HepG2 (cell line): Measurements from ENCODE around the gene PPP2R5C. TPM values are rescaled to one million over a fixed set of nuclear protein-coding genes. Genes with fewer than 3 reads are reported as not detected.

Experiments
- ATAC-seq: fragments of 200-7000 bp; cut with Tn5 transposase; 3 replicates; pipeline ENCODE4 v1.9.1; 2020; ENCODE audit warnings: mild to moderate bottlenecking, moderate library complexity
- BruUV-seq: library from RNA; stranded (reverse); fragments of 400-500 nt; replicated peaks from 2 replicates; lab custom pipeline; 2021; lab: Mats Ljungman, UMichigan
- CTCF ChIA-PET: fragments of 300-600 bp; formaldehyde crosslinking; extraction: SDS; loops from one replicate; lab custom pipeline; 2021; ENCODE audit warnings: low total read pairs, inconsistent platforms, low intra/inter-chr PET ratio; lab: Yijun Ruan, JAX
- POLR2A ChIA-PET: fragments of 350-600 bp; sonication (Branson Sonifier 250); formaldehyde crosslinking; loops from one replicate; lab custom pipeline; 2020; ENCODE audit warnings: antibody characterized with exemption, inconsistent platforms; lab: Yijun Ruan, JAX
- DNase-seq: peaks from one replicate; pipeline ENCODE4 v3.0.0-alpha.2; 2015; ENCODE audit warnings: low spot score
- FAIRE-seq: peaks from 3 replicates; lab custom pipeline; 2011; peaks lifted over from hg19 to GRCh38; lab: Jason Lieb, UNC
- H2AFZ ChIP-seq: one replicate; pipeline ENCODE4 v1.6.1; 2011; ENCODE audit warnings: low read length, inconsistent platforms
- H3K27ac ChIP-seq: fragments of 300-600 bp; 3 replicates; pipeline ENCODE4 v1.8.0; 2011; ENCODE audit warnings: mixed run types, mild to moderate bottlenecking, mixed read lengths, low read length, inconsistent platforms; ENCODE audit not compliant: insufficient read depth; ENCODE audit errors: extremely low read length
- H3K27me3 ChIP-seq, 2 experiments: fragments of 200-600 bp in 1 of 2; 2 replicates in 1 of 2; 3 replicates in 1 of 2; pipeline versions ENCODE4 v1.6.0 to v1.8.0; 2011; ENCODE audit warnings: low read length in 2 of 2, mild to moderate bottlenecking in 2 of 2, moderate library complexity in 2 of 2, inconsistent platforms in 1 of 2; ENCODE audit not compliant: insufficient read depth in 2 of 2, control insufficient read depth in 1 of 2
- H3K36me3 ChIP-seq, 2 experiments: fragments of 200-600 bp in 1 of 2; replicated peaks in 1 of 2; 2 replicates in 1 of 2; 3 replicates in 1 of 2; pipeline versions ENCODE4 v1.5.1 to v1.8.0; 2011; ENCODE audit warnings: low read length in 2 of 2, inconsistent platforms in 1 of 2; ENCODE audit not compliant: insufficient read depth in 2 of 2, control insufficient read depth in 1 of 2
- H3K4me1 ChIP-seq: 2 replicates; pipeline ENCODE4 v1.5.1; 2012; ENCODE audit warnings: low read length, inconsistent platforms; ENCODE audit not compliant: insufficient read depth
- H3K4me2 ChIP-seq: 2 replicates; pipeline ENCODE4 v1.6.0; 2011; ENCODE audit warnings: low read depth, low read length, inconsistent platforms
- H3K4me3 ChIP-seq, 3 experiments: fragments of 200-600 bp in 1 of 3; sonication (generic), shearing (Covaris generic) in 1 of 3; replicated peaks in 1 of 3; 2 replicates each; pipeline ENCODE4 v1.5.1; 2011 to 2016; ENCODE audit warnings: low read length in 3 of 3, inconsistent platforms in 2 of 3, low read depth in 2 of 3, mild to moderate bottlenecking in 2 of 3, control low read depth in 1 of 3, mixed read lengths in 1 of 3; ENCODE audit not compliant: insufficient read depth in 1 of 3
- H3K79me2 ChIP-seq: one replicate; pipeline ENCODE4 v1.6.1; 2011; ENCODE audit warnings: low read length, inconsistent platforms; ENCODE audit not compliant: insufficient read depth
- H3K9ac ChIP-seq: 2 replicates; pipeline ENCODE4 v1.6.0; 2011; ENCODE audit warnings: mild to moderate bottlenecking, low read depth, low read length, inconsistent platforms; ENCODE audit not compliant: insufficient read depth
- H3K9me3 ChIP-seq: 2 replicates; pipeline ENCODE4 v1.5.1; 2012; ENCODE audit warnings: mild to moderate bottlenecking, low read length
- H4K20me1 ChIP-seq: 2 replicates; pipeline ENCODE4 v1.6.0; 2011; ENCODE audit warnings: inconsistent platforms, mild to moderate bottlenecking, low read length, moderate library complexity; ENCODE audit not compliant: insufficient read depth
- AHR ChIP-seq: IDR thresholded peaks from 2 replicates; pipeline ENCODE4 v1.6.1; 2018; ENCODE audit warnings: missing genetic modification reagents, missing compliant biosample characterization
- BORCS8-MEF2B ChIP-seq: sonication (generic); formaldehyde crosslinking; IDR thresholded peaks from 2 replicates; pipeline ENCODE4 v1.8.0; 2022; ENCODE audit warnings: mild to moderate bottlenecking, missing genetic modification reagents
- EHMT2 ChIP-seq: fragments of 200-600 bp; sonication (generic); IDR thresholded peaks from 2 replicates; pipeline ENCODE4 v1.7.0; 2017; ENCODE audit warnings: antibody characterized with exemption, low read depth, low read length, borderline replicate concordance
- GTF3A ChIP-seq: sonication (generic); formaldehyde crosslinking; conservative IDR thresholded peaks from 2 replicates; pipeline ENCODE4 v1.4.0; 2020; ENCODE audit warnings: mild to moderate bottlenecking, missing genetic modification reagents
- HNF1B ChIP-seq: sonication (generic); formaldehyde crosslinking; IDR thresholded peaks from 2 replicates; pipeline ENCODE4 v1.5.1; 2020; ENCODE audit warnings: mild to moderate bottlenecking, moderate library complexity, missing genetic modification reagents
- HOXA3 ChIP-seq: sonication (generic); formaldehyde crosslinking; IDR thresholded peaks from 2 replicates; pipeline ENCODE4 v1.5.0; 2020; ENCODE audit warnings: missing genetic modification reagents
- TEAD2 ChIP-seq: sonication (generic); formaldehyde crosslinking; IDR thresholded peaks from 2 replicates; pipeline ENCODE4 v1.9.0; 2021; ENCODE audit warnings: missing genetic modification reagents
- TRIM24 ChIP-seq: sonication (generic); formaldehyde crosslinking; IDR thresholded peaks from 2 replicates; pipeline ENCODE4 v1.8.0; 2022; ENCODE audit warnings: mild to moderate bottlenecking, missing genetic modification reagents
- ZBTB38 ChIP-seq: sonication (generic); formaldehyde crosslinking; IDR thresholded peaks from 2 replicates; pipeline ENCODE4 v1.5.1; 2020; ENCODE audit warnings: mild to moderate bottlenecking, missing genetic modification reagents
- ZNF331 ChIP-seq: sonication (generic); formaldehyde crosslinking; IDR thresholded peaks from 2 replicates; pipeline ENCODE4 v1.4.0; 2020; ENCODE audit warnings: missing genetic modification reagents
- ZNF33A ChIP-seq: sonication (generic); formaldehyde crosslinking; IDR thresholded peaks from 2 replicates; pipeline ENCODE4 v1.5.1; 2020; ENCODE audit warnings: missing genetic modification reagents, mild to moderate bottlenecking, moderate library complexity, borderline replicate concordance
- ZNF446 ChIP-seq: sonication (generic); formaldehyde crosslinking; IDR thresholded peaks from 2 replicates; pipeline ENCODE4 v1.5.0; 2020; ENCODE audit warnings: mild to moderate bottlenecking, missing genetic modification reagents
- WGBS: methylation state at CpG from one replicate; pipeline ENCODE4 v1.1.6; 2017; ENCODE audit warnings: low lambda C conversion rate; 5-methylcytosine and 5-hydroxymethylcytosine counted together
- in situ Hi-C: cut with HindIII; loops from 2 replicates; pipeline ENCODE4 v1.10.0; 2017; ENCODE audit warnings: low pct_unique_long_range_greater_than_20kb; ENCODE audit not compliant: extremely low pct_ligation_motif_present
- intact Hi-C: fragments of 100-400 bp; cut with micrococcal nuclease; formaldehyde crosslinking; loops from one replicate; pipeline ENCODE4 v1.10.0; 2022; ENCODE audit not compliant: unreplicated experiment
- polyA plus RNA-seq, 8 experiments: library from polyadenylated mRNA; depleted of rRNA in 3 of 8; stranded (reverse) in 7 of 8; unstranded in 1 of 8; fragments of >200 nt; fragmentation: Illumina TruSeq in 4 of 8; extraction: Trizol in 4 of 8; gene quantifications; 2 replicates each; pipeline versions ENCODE4 v1.2.1 to v1.2.3, GENCODE V29; 2011 to 2016; ENCODE audit warnings: low read depth in 4 of 8, missing spikeins in 1 of 8, mixed read lengths in 1 of 8; ENCODE audit not compliant: insufficient read depth in 1 of 8
- total RNA-seq, 5 experiments: library from RNA; depleted of rRNA; stranded (reverse); fragments of >200 nt; fragmentation: Illumina TruSeq; extraction: Trizol; gene quantifications; 2 replicates each; pipeline ENCODE4 v1.2.3, GENCODE V29; 2016; ENCODE audit warnings: low read depth in 1 of 5
- TF ChIP-seq, protein P1 (sequence below): sonication (generic); formaldehyde crosslinking; IDR thresholded peaks from 2 replicates; pipeline ENCODE4 v1.5.0; 2020; ENCODE audit warnings: missing genetic modification reagents

The PPP2R5C gene
- total and polyA plus RNA-seq, 2 of the 13 experiments (the other 11 are each of a cell fraction or from before 2014, with no cell fraction given): 74.3 to 78.5 TPM

DNA sequence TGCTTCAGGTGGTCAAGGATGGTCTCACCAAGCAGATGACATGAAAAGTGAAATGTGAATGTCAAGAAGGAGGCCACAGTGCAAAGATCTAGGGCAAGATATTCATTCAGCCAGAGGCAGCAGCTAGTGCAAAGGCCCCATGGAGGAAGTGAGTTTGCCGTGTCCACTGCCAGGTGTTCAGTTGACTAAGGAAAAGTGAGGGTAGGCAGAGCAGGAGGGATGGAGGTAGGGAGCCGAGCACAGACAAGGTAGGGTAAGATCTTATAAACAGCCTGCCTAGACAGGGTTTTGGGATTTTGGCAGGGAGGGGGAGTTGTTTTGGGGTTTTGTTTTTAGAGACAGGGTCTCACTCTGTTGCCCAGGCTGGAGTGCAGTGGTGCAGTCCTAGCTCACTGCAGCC lies 11.9 kb downstream of the PPP2R5C start:
- H3K9me3 ChIP-seq: no peaks in the 10 kb centered on the region
- WGBS: 75% methylated on average over 2 of the region's 2 CpGs
- no TSS peak for BruUV-seq
- no peak overlapping the region for H2AFZ ChIP-seq
- H3K4me3 ChIP-seq: no peak overlapping the region
- FAIRE-seq (no peak), DNase-seq (no peak), ATAC-seq (no peak)
- peaks cover 15% of the 10 kb centered on the region for H3K4me1 ChIP-seq
- ChIA-PET POLR2A (no interaction called here), CTCF (no interaction called here)
- no peaks in the 10 kb centered on the region for H3K79me2 ChIP-seq
- H3K4me2 ChIP-seq: no peak overlapping the region
- H3K27ac ChIP-seq: no peak overlapping the region
- no peaks in the 10 kb centered on the region for H3K27me3 ChIP-seq
- H3K9ac ChIP-seq: no peak overlapping the region
- in situ Hi-C loops (no loop called here), intact Hi-C loops (loop anchor here (5.0 kb wide), 1 partner anchor 34 kb away; no protein-coding TSS in a partner anchor)
- H3K36me3 ChIP-seq: no peaks in the 10 kb centered on the region
- 0 out of 2 replicates have a peak, but pooled peaks cover 8% of the 10 kb centered on the region for H4K20me1 ChIP-seq
- no peak for TF ChIP-seq ZNF446 (CRISPR knock-in tag)
- no peak for TF ChIP-seq EHMT2
- TF ChIP-seq, protein P1, sequence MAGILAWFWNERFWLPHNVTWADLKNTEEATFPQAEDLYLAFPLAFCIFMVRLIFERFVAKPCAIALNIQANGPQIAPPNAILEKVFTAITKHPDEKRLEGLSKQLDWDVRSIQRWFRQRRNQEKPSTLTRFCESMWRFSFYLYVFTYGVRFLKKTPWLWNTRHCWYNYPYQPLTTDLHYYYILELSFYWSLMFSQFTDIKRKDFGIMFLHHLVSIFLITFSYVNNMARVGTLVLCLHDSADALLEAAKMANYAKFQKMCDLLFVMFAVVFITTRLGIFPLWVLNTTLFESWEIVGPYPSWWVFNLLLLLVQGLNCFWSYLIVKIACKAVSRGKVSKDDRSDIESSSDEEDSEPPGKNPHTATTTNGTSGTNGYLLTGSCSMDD (CRISPR knock-in tag): no peak
- TF ChIP-seq HOXA3: no peak
- no peak for TF ChIP-seq TRIM24
- TF ChIP-seq ZNF33A (CRISPR knock-in tag): no peak
- no peak for TF ChIP-seq TEAD2 (CRISPR knock-in tag)
- no peak for TF ChIP-seq ZBTB38
- no peak for TF ChIP-seq ZNF331
- TF ChIP-seq BORCS8-MEF2B (CRISPR knock-in tag): no peak
- TF ChIP-seq GTF3A (CRISPR knock-in tag): no peak
- TF ChIP-seq AHR (CRISPR knock-in tag): no peak
- no peak for TF ChIP-seq HNF1B
